Glutamatergic neuron (in vitro differentiated cells): ENCODE data around the gene YLPM1. TPM values are rescaled to one million over a fixed set of nuclear protein-coding genes. Genes with fewer than 3 reads are reported as not detected.

ENCODE experiments used
- DNase-seq: peaks from one replicate; pipeline ENCODE4 v3.0.0; 2022
- H3K27ac Mint-ChIP-seq: one replicate; pipeline ENCODE4 v1.8.0; 2020; ENCODE audit warnings: mild to moderate bottlenecking, mixed read lengths, inconsistent platforms; ENCODE audit not compliant: unreplicated experiment
- H3K27me3 Mint-ChIP-seq: one replicate; pipeline ENCODE4 v1.8.0; 2020; ENCODE audit warnings: mild to moderate bottlenecking, moderate library complexity, mixed read lengths, inconsistent platforms; ENCODE audit not compliant: unreplicated experiment
- H3K36me3 Mint-ChIP-seq: one replicate; pipeline ENCODE4 v1.8.0; 2020; ENCODE audit warnings: mild to moderate bottlenecking, mixed read lengths, inconsistent platforms; ENCODE audit not compliant: unreplicated experiment
- H3K4me1 Mint-ChIP-seq: one replicate; pipeline ENCODE4 v1.8.0; 2020; ENCODE audit warnings: mild to moderate bottlenecking, low read depth, mixed read lengths, inconsistent platforms; ENCODE audit not compliant: unreplicated experiment
- H3K4me3 Mint-ChIP-seq: one replicate; pipeline ENCODE4 v1.8.0; 2020; ENCODE audit warnings: mild to moderate bottlenecking, mixed read lengths, inconsistent platforms; ENCODE audit not compliant: unreplicated experiment
- H3K9me3 Mint-ChIP-seq: one replicate; pipeline ENCODE4 v1.8.0; 2020; ENCODE audit warnings: mild to moderate bottlenecking, moderate library complexity, mixed read lengths, inconsistent platforms; ENCODE audit not compliant: unreplicated experiment
- total RNA-seq: library from RNA; stranded (reverse); fragmentation: NEBNext Ultra II Directional; extraction: Animal tissue kit (Norgen Biotek cat#: 25700); gene quantifications from one replicate; pipeline ENCODE4 v1.2.1, GENCODE V29; 2021; ENCODE audit not compliant: unreplicated experiment
- TF ChIP-seq, protein P1 (sequence below): fragments of 200-600 bp; sonication (generic); IDR thresholded peaks from one replicate; pipeline ENCODE4 v1.5.0; 2021; ENCODE audit not compliant: partially characterized antibody, unreplicated experiment

Gene YLPM1
- total RNA-seq, 1 donor from 2014 or later = 99.9 TPM

GRCh38 chr14:74846968-74847665, 84.0 kb downstream of the YLPM1 start:
- TF ChIP-seq, protein P1, sequence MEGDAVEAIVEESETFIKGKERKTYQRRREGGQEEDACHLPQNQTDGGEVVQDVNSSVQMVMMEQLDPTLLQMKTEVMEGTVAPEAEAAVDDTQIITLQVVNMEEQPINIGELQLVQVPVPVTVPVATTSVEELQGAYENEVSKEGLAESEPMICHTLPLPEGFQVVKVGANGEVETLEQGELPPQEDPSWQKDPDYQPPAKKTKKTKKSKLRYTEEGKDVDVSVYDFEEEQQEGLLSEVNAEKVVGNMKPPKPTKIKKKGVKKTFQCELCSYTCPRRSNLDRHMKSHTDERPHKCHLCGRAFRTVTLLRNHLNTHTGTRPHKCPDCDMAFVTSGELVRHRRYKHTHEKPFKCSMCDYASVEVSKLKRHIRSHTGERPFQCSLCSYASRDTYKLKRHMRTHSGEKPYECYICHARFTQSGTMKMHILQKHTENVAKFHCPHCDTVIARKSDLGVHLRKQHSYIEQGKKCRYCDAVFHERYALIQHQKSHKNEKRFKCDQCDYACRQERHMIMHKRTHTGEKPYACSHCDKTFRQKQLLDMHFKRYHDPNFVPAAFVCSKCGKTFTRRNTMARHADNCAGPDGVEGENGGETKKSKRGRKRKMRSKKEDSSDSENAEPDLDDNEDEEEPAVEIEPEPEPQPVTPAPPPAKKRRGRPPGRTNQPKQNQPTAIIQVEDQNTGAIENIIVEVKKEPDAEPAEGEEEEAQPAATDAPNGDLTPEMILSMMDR = no peak
- DNase-seq = no peak
- H3K27ac Mint-ChIP-seq = no peak overlapping the region
- no peak overlapping the region for H3K4me3 Mint-ChIP-seq
- H3K36me3 Mint-ChIP-seq = no peaks in the 10 kb centered on the region
- H3K9me3 Mint-ChIP-seq = no peaks in the 10 kb centered on the region
- H3K27me3 Mint-ChIP-seq = peaks cover 2% of the 10 kb centered on the region
- peaks cover 2% of the 10 kb centered on the region for H3K4me1 Mint-ChIP-seq

DNA sequence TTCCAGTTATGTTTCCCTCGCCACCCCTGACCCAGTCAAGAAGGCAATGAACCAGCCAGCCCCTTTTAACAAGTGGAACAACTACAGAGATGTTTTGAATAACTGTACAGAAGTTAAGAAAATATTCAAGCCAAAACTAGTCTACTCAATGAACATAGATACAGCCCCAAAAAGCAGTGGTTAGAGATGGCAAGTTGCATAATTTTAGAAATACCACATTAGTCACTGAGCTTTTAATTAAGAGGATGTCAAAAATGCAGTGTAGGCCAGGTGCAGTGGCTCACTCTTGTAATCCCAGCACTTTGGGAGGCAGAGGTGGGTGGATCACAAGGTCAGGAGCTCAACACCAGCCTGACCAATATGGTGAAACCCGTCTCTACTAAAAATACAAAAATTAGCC, 85.7 kb downstream of the YLPM1 start:
- H3K9me3 Mint-ChIP-seq = no peaks in the 10 kb centered on the region
- H3K36me3 Mint-ChIP-seq = no peaks in the 10 kb centered on the region
- TF ChIP-seq, protein P1 = no peak
- H3K27ac Mint-ChIP-seq = no peak overlapping the region
- H3K27me3 Mint-ChIP-seq = peaks cover 3% of the 10 kb centered on the region
- no peaks in the 10 kb centered on the region for H3K4me1 Mint-ChIP-seq
- no peak overlapping the region for H3K4me3 Mint-ChIP-seq
- no peak for DNase-seq

GRCh38 chr14:74852922-74853530, 89.9 kb downstream of the YLPM1 start:
- no peak for DNase-seq
- H3K27ac Mint-ChIP-seq = no peak overlapping the region
- H3K4me3 Mint-ChIP-seq = no peak overlapping the region
- no peaks in the 10 kb centered on the region for H3K9me3 Mint-ChIP-seq
- H3K27me3 Mint-ChIP-seq = peaks cover 2% of the 10 kb centered on the region
- TF ChIP-seq, protein P1 = no peak
- no peaks in the 10 kb centered on the region for H3K4me1 Mint-ChIP-seq
- H3K36me3 Mint-ChIP-seq = no peaks in the 10 kb centered on the region

GRCh38 chr14:74853581-74853980, 90.5 kb downstream of the YLPM1 start:
- DNase-seq = no peak
- H3K4me1 Mint-ChIP-seq = no peaks in the 10 kb centered on the region
- no peak overlapping the region for H3K4me3 Mint-ChIP-seq
- H3K36me3 Mint-ChIP-seq = no peaks in the 10 kb centered on the region
- peaks cover 2% of the 10 kb centered on the region for H3K27me3 Mint-ChIP-seq
- H3K27ac Mint-ChIP-seq = no peak overlapping the region
- TF ChIP-seq, protein P1 = no peak
- no peaks in the 10 kb centered on the region for H3K9me3 Mint-ChIP-seq

GRCh38 chr14:74855021-74855420, 91.9 kb downstream of the YLPM1 start:
- TF ChIP-seq, protein P1 = no peak
- no peak for DNase-seq
- Mint-ChIP-seq H3K27me3 (peaks cover 2% of the 10 kb centered on the region), H3K4me1 (no peaks in the 10 kb centered on the region), H3K4me3 (no peak overlapping the region), H3K9me3 (no peaks in the 10 kb centered on the region), H3K27ac (no peak overlapping the region), H3K36me3 (no peaks in the 10 kb centered on the region)
